Peyer's patch (tissue), 4 donors: ENCODE results near the gene HES5. TPM values are rescaled to one million over a fixed set of nuclear protein-coding genes. Genes with fewer than 3 reads are reported as not detected.
A peak's percentile ranks its signal among the peaks of the same experiment; 100 is the strongest.

Experiments
- DNase-seq, 3 donors: peaks; one replicate each; pipeline ENCODE4 v3.0.0-alpha.2; 2017 to 2019
- H3K27ac ChIP-seq, 4 donors: fragments of 200-600 bp; sonication (generic); one replicate each; pipeline ENCODE4 v1.5.1; 2016 to 2019
- H3K27me3 ChIP-seq, 2 donors: fragments of 200-600 bp; sonication (generic); one replicate each; pipeline ENCODE4 v1.5.1; 2019
- H3K36me3 ChIP-seq, 3 donors: fragments of 200-600 bp; sonication (generic); one replicate each; pipeline ENCODE4 v1.5.1; 2016 to 2019
- H3K4me1 ChIP-seq, 4 donors: fragments of 200-600 bp; sonication (generic); one replicate each; pipeline ENCODE4 v1.5.1; 2016 to 2019
- H3K4me3 ChIP-seq, 4 donors: fragments of 200-600 bp; sonication (generic); 1 replicate in 3 of 4; 2 replicates in 1 of 4; pipeline ENCODE4 v1.5.1; 2016 to 2019; ENCODE audit warnings: mild to moderate bottlenecking in 1 of 4
- H3K9me3 ChIP-seq, 4 donors: fragments of 200-600 bp; sonication (generic); one replicate each; pipeline ENCODE4 v1.5.1; 2016 to 2019; ENCODE audit warnings: mild to moderate bottlenecking in 1 of 4
- CTCF ChIP-seq, 6 experiments: fragments of 450-650 bp in 4 of 6; fragments of 200-600 bp in 2 of 6; sonication (generic) in 1 of 6; IDR thresholded peaks; one replicate each; pipeline ENCODE4 v1.5.1; 2017 to 2019; ENCODE audit warnings: antibody characterized with exemption in 6 of 6, mild to moderate bottlenecking in 3 of 6, moderate library complexity in 1 of 6
- POLR2A ChIP-seq, 2 donors: fragments of 450-650 bp; IDR thresholded peaks; one replicate each; pipeline ENCODE4 v1.5.1; 2017; ENCODE audit warnings: antibody characterized with exemption in 2 of 2, mild to moderate bottlenecking in 2 of 2, moderate library complexity in 2 of 2
- total RNA-seq, 4 donors: library from RNA; depleted of rRNA; stranded (reverse); fragments of >200 nt; gene quantifications; one replicate each; pipeline ENCODE4 v1.1.0, GENCODE V29; 2016

HES5 gene
- total RNA-seq, 4 donors from 2014 or later = 0.88 TPM; not detected in 3

GRCh38 chr1:2497891-2498290, 32.2 kb downstream of the HES5 start:
- H3K27me3 ChIP-seq = no peaks in the 10 kb centered on the region
- H3K4me3 ChIP-seq = no peak overlapping the region
- H3K36me3 ChIP-seq = no peaks in the 10 kb centered on the region
- DNase-seq = no peak
- H3K9me3 ChIP-seq = no peaks in the 10 kb centered on the region
- TF ChIP-seq CTCF (IDR thresholded peaks at IDR 0.05) = no peak
- TF ChIP-seq POLR2A (IDR thresholded peaks at IDR 0.05) = no peak
- H3K27ac ChIP-seq = no peak overlapping the region
- peaks cover 0 to 65% (median 16%) of the 10 kb centered on the region in 4 donors for H3K4me1 ChIP-seq

- H3K27me3 ChIP-seq = no peaks in the 10 kb centered on the region
- TF ChIP-seq POLR2A (IDR thresholded peaks at IDR 0.05) (no peak), CTCF (IDR thresholded peaks at IDR 0.05) (no peak)
- H3K4me3 ChIP-seq = peak overlapping the region in 1 of 4 donors; percentile 12
- no peaks in the 10 kb centered on the region for H3K36me3 ChIP-seq
- H3K27ac ChIP-seq = peak overlapping the region in 1 of 4 donors; percentile 53
- no peaks in the 10 kb centered on the region for H3K9me3 ChIP-seq
- DNase-seq = no peak
- H3K4me1 ChIP-seq = peaks cover 0 to 73% (median 16%) of the 10 kb centered on the region in 4 donors
These were observed 33.3 kb downstream of the HES5 start for GRCh38 chr1:2496746-2497145.

GRCh38 chr1:2496087-2496622, 33.9 kb downstream of the HES5 start:
- Histone ChIP-seq H3K4me1 (peaks cover 0 to 73% (median 16%) of the 10 kb centered on the region in 4 donors), H3K9me3 (no peaks in the 10 kb centered on the region), H3K4me3 (peak overlapping the region in 1 of 4 donors; percentile 12), H3K27ac (peak overlapping the region in 1 of 4 donors; percentile 53), H3K27me3 (no peaks in the 10 kb centered on the region), H3K36me3 (no peaks in the 10 kb centered on the region)
- DNase-seq = peak in 2 of 3 donors; percentile 82 to 84
- TF ChIP-seq CTCF (IDR thresholded peaks at IDR 0.05) (no peak), POLR2A (IDR thresholded peaks at IDR 0.05) (no peak)

- H3K27me3 ChIP-seq = no peaks in the 10 kb centered on the region
- DNase-seq = no peak
- H3K4me3 ChIP-seq = no peak overlapping the region
- H3K36me3 ChIP-seq = no peaks in the 10 kb centered on the region
- TF ChIP-seq CTCF (IDR thresholded peaks at IDR 0.05) (no peak), POLR2A (IDR thresholded peaks at IDR 0.05) (no peak)
- peak overlapping the region in 1 of 4 donors; percentile 53 for H3K27ac ChIP-seq
- no peaks in the 10 kb centered on the region for H3K9me3 ChIP-seq
- H3K4me1 ChIP-seq = peaks cover 0 to 72% (median 16%) of the 10 kb centered on the region in 4 donors
These were observed 34.5 kb downstream of the HES5 start for GRCh38 chr1:2495546-2495945.

- Histone ChIP-seq H3K36me3 (no peaks in the 10 kb centered on the region), H3K4me1 (peaks cover 0 to 67% (median 15%) of the 10 kb centered on the region in 4 donors), H3K27me3 (no peaks in the 10 kb centered on the region), H3K9me3 (no peaks in the 10 kb centered on the region), H3K4me3 (no peak overlapping the region), H3K27ac (peak overlapping the region in 1 of 4 donors; percentile 53)
- no peak for TF ChIP-seq CTCF (IDR thresholded peaks at IDR 0.05)
- TF ChIP-seq POLR2A (IDR thresholded peaks at IDR 0.05) = no peak
- DNase-seq = no peak
These were observed 35.0 kb downstream of the HES5 start for GRCh38 chr1:2495026-2495425.
